ACC112 (cell line): ENCODE measurements around the gene CLASP1.
A peak's percentile ranks its signal among the peaks of the same experiment; 100 is the strongest.

Source experiments
- H2AFZ ChIP-seq: fragments of 200-600 bp; sonication (generic); one replicate; pipeline ENCODE4 v1.6.0; 2017; ENCODE audit warnings: antibody characterized with exemption, low read length; ENCODE audit not compliant: unreplicated experiment
- H3K27ac ChIP-seq: fragments of 200-600 bp; sonication (generic); 2 replicates; pipeline ENCODE4 v1.5.1; 2014; ENCODE audit warnings: low read depth, mild to moderate bottlenecking, antibody characterized with exemption, low read length, moderate library complexity
- H3K27me3 ChIP-seq: fragments of 200-600 bp; sonication (generic); 2 replicates; pipeline ENCODE4 v1.6.1; 2014; ENCODE audit warnings: mild to moderate bottlenecking, antibody characterized with exemption, low read length, moderate library complexity, mixed read lengths; ENCODE audit not compliant: insufficient read depth
- H3K36me3 ChIP-seq: fragments of 200-600 bp; sonication (generic); 2 replicates; pipeline ENCODE4 v1.6.1; 2016; ENCODE audit warnings: mild to moderate bottlenecking, antibody characterized with exemption, low read length, moderate library complexity, mixed read lengths; ENCODE audit not compliant: insufficient read depth
- H3K4me1 ChIP-seq: fragments of 200-600 bp; sonication (generic); one replicate; pipeline ENCODE4 v1.6.1; 2016; ENCODE audit warnings: low read length, mixed read lengths; ENCODE audit not compliant: insufficient read depth, unreplicated experiment, control insufficient read depth
- H3K4me3 ChIP-seq: fragments of 200-600 bp; sonication (generic); 2 replicates; pipeline ENCODE4 v1.5.1; 2014; ENCODE audit warnings: mild to moderate bottlenecking, low read depth, low read length
- H3K79me2 ChIP-seq: fragments of 200-600 bp; sonication (generic); one replicate; pipeline ENCODE4 v1.6.0; 2016; ENCODE audit warnings: low read length; ENCODE audit not compliant: control insufficient read depth, unreplicated experiment, insufficient read depth

Gene CLASP1

DNA sequence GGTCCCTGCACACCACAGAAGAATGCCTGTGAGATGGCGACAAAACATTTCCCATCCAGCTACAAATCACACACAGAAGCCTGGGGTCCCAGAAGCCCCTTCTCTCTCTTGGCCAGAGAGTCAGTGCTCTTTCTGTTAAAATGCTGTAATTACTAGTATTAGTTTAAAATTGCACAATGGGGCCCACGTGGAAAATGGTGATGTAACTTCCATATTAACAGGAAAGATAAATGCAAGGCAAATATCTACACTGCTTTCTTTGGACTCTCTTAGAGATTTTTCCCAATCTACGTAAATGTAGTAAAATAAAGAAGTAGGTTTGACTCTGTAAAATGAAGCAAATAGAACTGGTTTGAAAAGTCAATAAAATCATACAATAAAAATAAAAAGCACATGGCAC is 250.4 kb downstream of the CLASP1 start:
- Histone ChIP-seq H3K4me1 (no peaks in the 10 kb centered on the region), H3K27me3 (no peaks in the 10 kb centered on the region), H3K4me3 (no peak overlapping the region), H3K79me2 (no peaks in the 10 kb centered on the region), H3K27ac (no peak overlapping the region), H2AFZ (no peak overlapping the region), H3K36me3 (peaks cover 34% of the 10 kb centered on the region)

DNA sequence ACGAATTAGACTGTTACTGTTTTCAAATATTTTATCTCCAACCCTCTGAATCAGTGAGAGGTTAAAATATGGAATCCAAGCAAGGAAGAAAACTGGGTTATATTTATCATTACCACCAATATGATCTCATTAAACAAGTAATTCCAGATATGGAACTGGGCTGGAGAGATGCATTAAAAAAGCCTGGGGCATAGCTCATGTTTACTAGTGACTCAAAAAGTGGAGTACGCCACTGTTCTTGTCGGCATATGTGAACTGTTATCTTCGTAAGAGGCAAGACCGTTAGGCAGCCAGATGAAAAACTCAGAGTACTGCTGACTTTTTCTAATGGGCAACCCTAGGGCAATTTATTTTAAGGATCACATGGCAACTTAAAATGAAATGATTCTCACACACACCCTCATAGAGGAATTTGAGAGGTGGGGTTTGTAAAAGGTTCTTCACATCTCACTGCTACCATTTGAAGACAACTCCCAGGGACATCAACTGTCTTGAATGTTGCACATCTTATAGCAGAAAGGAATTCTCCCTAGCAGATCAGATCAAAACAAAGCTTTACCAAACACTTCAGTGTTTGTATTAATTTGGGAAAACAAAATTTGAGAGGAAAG is 259.1 kb downstream of the CLASP1 start:
- Histone ChIP-seq H3K4me1 (peaks cover 30% of the 10 kb centered on the region), H2AFZ (no peak overlapping the region), H3K4me3 (no peak overlapping the region), H3K79me2 (no peaks in the 10 kb centered on the region), H3K36me3 (peaks cover 13% of the 10 kb centered on the region; the same call in 1 of the 2 replicates), H3K27ac (no peak overlapping the region), H3K27me3 (no peaks in the 10 kb centered on the region)

DNA sequence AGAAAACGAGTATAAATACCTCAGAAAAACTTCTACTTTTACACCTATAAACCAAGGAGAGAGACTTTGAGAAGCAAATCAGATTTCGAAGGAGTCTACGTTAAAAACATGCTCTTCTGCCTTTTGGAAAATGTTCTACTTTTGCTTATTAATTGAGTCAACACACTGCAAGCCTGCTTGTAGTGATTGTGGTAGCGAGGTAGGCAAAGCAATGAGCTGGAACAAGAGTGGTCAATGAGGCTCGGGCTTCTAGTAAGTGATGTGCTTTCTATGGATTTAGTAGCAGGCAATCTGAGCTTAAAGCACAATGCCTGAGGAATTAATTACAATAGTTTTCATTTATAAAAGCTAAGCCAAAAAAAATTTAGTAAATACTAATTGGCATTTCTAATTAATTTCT is 260.9 kb downstream of the CLASP1 start:
- no peak overlapping the region for H3K4me3 ChIP-seq
- peaks cover 30% of the 10 kb centered on the region for H3K4me1 ChIP-seq
- peak overlapping the region; percentile 13; the same call in 1 of the 2 replicates for H3K27ac ChIP-seq
- H3K79me2 ChIP-seq: no peaks in the 10 kb centered on the region
- H3K27me3 ChIP-seq: no peaks in the 10 kb centered on the region
- no peak overlapping the region for H2AFZ ChIP-seq
- H3K36me3 ChIP-seq: peaks cover 8% of the 10 kb centered on the region; the same call in 1 of the 2 replicates

DNA sequence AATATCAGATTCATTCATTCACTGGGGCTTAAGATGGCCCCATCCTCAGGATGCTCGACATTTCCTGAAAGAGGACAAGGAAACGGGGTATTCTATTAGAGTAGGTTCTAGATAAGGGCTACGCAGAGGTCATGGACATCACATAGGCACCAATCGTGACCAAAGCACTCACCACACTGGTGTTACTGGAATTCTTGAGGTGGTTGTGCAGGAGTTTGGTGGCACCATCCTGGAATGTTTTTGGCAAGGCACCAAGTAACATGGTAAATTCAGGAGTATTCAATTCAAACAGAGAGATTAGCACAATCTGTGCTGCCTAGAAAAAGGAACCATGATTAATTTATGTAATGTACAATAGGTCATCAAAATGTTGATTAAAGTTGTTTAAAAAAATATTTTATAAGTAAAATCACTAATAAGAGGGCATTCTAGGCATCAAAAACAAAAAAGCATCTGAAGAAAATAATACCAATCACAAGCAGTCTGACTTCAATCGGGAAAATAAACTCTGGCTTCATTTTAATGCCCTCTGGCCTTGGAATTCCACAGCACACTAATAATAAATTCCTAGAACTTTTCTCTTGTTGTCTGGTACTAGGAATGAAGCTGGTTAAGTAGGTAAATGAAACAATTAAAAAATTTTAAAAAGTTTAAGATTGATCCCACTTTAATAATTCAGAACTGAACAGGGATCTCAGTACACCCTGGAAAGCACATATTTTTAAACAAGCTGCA is 261.5 kb downstream of the CLASP1 start:
- Histone ChIP-seq H3K36me3 (peaks cover 8% of the 10 kb centered on the region), H3K27ac (peak overlapping the region; percentile 13), H3K4me3 (no peak overlapping the region; the same call in 1 of the 2 replicates)

DNA sequence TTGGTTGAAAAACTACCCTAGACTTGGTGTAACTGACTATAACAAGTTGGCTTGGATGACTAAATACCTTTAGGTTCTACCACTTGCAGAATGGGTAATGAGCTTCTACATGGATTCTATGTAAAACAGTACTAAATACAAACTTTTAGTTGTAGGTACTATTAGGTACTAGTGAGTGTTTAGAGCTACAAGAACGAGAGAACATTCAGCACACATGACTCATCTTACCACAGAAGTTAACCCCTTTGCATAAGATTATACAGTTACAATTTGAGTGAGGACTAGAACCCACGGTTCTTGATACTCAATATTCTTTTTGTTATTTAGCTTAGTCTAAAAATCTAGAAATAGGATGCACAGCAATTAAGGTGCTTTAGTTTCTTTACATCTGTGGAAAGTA is 262.6 kb downstream of the CLASP1 start:
- Histone ChIP-seq H3K4me1 (peaks cover 30% of the 10 kb centered on the region), H3K79me2 (no peaks in the 10 kb centered on the region), H3K27me3 (no peaks in the 10 kb centered on the region), H2AFZ (no peak overlapping the region), H3K36me3 (peaks cover 14% of the 10 kb centered on the region), H3K27ac (peak overlapping the region; percentile 61), H3K4me3 (peak overlapping the region; percentile 33; the same call in 1 of the 2 replicates)

More for the DNA sequence above, 261.5 kb downstream of the CLASP1 start:
- Histone ChIP-seq H3K79me2 (no peaks in the 10 kb centered on the region), H2AFZ (no peak overlapping the region), H3K27me3 (no peaks in the 10 kb centered on the region), H3K4me1 (peaks cover 30% of the 10 kb centered on the region)

DNA sequence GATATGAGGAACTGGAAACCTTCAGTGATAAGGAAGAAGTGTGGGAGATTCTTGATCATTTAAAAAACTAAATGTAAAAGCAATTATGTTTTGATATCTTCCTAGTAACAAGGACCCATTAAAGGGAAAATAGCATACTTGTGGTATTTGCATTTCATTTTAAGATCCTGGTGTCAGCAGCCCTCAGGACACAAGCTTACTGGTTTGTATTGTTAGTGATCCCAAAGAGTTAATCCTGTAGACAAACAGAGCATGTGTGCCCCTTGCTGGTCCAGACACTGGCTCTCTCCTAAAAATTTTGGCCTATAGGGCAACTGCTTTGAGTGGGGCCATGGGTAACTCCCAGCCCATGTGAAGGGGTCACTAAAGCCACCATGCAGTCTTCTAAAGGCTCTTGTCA is 263.2 kb downstream of the CLASP1 start:
- Histone ChIP-seq H3K79me2 (no peaks in the 10 kb centered on the region), H3K27ac (peak overlapping the region; percentile 61), H3K27me3 (no peaks in the 10 kb centered on the region), H3K4me3 (no peak overlapping the region), H3K4me1 (peaks cover 30% of the 10 kb centered on the region), H2AFZ (no peak overlapping the region), H3K36me3 (peaks cover 18% of the 10 kb centered on the region)

DNA sequence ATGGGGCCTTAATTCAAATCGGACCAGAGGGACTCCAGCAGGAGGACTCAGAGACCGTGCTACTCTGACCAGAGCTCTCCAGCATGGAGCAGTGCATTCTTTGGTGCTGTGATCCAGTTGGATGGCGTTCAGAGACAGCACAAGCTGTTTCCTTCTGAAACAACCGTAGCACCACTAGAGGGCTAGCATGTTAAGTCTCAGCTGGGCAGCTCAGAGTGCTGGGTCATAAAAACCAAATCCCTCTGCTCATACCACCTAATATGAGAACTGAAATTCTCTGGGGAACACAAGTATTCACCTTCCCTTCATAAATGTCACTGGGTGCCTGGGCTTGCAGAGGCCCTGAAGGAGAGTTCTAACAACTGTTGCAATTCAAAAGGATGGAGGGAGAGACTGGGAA is 266.5 kb downstream of the CLASP1 start:
- Histone ChIP-seq H3K79me2 (no peaks in the 10 kb centered on the region), H3K36me3 (peaks cover 37% of the 10 kb centered on the region), H3K4me3 (no peak overlapping the region), H2AFZ (no peak overlapping the region), H3K4me1 (peaks cover 22% of the 10 kb centered on the region), H3K27me3 (no peaks in the 10 kb centered on the region), H3K27ac (no peak overlapping the region)

DNA sequence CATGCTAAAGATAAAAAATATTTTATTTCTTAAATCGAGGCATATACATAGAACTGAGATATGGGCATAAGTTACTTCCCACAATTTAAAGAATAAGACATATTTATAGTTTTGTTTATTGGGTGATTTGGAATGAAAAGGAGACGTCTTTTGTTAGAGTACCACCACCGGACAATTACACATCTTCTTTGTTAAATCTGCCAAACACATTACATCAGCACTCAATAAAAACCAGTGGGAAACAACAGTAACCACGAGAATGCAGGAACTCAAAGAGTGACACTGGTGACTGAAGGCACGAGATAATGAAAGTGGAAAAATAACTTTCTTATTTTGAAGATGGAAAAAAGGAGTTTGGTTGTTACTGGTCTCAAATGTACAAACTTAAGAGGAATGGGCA is 271.6 kb downstream of the CLASP1 start:
- Histone ChIP-seq H3K27me3 (no peaks in the 10 kb centered on the region), H3K4me3 (no peak overlapping the region), H3K4me1 (peaks cover 8% of the 10 kb centered on the region), H3K36me3 (peaks cover 50% of the 10 kb centered on the region), H3K27ac (peak overlapping the region; percentile 35; the same call in 1 of the 2 replicates), H3K79me2 (no peaks in the 10 kb centered on the region), H2AFZ (no peak overlapping the region)

DNA sequence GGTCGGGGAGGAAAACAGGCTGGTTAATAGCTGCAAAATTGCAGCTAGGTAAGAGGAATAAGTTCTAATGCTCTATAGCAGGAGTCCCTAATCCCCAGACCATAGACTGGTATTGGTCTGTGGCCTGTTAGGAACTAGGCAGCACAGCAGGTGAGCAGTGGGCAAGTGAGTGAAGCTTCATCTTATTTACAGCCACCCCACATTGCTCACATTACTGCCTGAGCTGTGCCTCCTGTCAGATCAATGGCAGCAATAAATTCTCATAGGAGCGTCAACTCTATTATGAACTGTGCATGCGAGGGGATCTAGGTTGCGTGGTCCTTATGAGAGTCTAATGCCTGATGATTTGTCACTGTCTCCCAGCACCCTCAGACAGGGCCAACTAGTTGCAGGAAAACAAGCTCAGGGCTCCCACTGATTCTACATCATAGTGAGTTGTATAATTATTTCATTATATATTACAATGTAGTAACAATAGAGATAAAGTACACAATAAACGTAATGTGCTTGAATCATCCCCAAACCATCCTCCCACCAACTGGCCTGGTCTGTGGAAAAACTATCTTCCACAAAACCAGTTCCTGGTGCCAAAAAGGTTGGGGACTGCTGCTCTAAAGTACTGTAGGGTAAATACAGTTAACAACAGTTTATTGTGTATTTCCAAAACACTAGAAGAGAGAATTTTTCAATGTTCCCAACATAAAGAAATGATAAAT is 272.6 kb downstream of the CLASP1 start:
- Histone ChIP-seq H3K36me3 (peaks cover 53% of the 10 kb centered on the region), H3K79me2 (peaks cover 2% of the 10 kb centered on the region), H3K27ac (peak overlapping the region; percentile 63; the same call in 1 of the 2 replicates), H3K4me1 (peaks cover 8% of the 10 kb centered on the region), H3K4me3 (no peak overlapping the region), H2AFZ (no peak overlapping the region), H3K27me3 (no peaks in the 10 kb centered on the region)

DNA sequence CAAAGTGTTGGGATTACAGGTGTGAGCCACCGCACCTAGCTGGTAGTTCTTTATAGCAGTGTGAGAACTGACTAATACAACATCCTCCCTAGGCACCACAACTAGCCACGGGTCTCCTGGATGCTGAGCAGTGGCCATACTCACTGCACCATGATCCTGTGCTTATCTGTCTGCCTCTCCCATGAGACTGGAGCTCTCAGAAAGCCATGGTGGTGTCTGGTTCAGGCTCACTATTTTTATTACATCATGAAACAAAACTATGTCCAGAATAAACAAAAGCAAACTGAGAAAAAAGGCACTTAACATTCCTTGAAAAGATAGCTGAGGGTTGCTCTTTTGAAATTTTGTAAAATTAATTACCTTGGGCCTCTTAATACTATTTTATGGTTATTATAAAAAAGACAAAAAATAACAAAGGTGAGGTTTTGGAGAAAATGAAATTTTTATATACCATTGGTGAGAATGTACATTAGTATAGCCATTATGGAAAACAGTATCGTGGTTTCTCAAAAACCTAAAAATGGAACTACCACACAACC is 273.6 kb downstream of the CLASP1 start:
- Histone ChIP-seq H3K4me1 (peaks cover 8% of the 10 kb centered on the region), H3K4me3 (no peak overlapping the region), H3K79me2 (peaks cover 2% of the 10 kb centered on the region), H3K27me3 (no peaks in the 10 kb centered on the region), H2AFZ (no peak overlapping the region), H3K27ac (peak overlapping the region; percentile 63), H3K36me3 (peaks cover 47% of the 10 kb centered on the region)
